SW 1271 (cell line): ENCODE data around the gene TEKT5.
"Not testable (repeated sequence)": the region's sequence is repeated elsewhere in the genome, so short reads cannot be mapped to it uniquely, and the experiment has no call there.

ENCODE experiments used
- DNase-seq, 2 experiments: peaks; one replicate each; lab custom pipeline; 2025; lab: John Stamatoyannopoulos, UW

TEKT5 gene

DNA sequence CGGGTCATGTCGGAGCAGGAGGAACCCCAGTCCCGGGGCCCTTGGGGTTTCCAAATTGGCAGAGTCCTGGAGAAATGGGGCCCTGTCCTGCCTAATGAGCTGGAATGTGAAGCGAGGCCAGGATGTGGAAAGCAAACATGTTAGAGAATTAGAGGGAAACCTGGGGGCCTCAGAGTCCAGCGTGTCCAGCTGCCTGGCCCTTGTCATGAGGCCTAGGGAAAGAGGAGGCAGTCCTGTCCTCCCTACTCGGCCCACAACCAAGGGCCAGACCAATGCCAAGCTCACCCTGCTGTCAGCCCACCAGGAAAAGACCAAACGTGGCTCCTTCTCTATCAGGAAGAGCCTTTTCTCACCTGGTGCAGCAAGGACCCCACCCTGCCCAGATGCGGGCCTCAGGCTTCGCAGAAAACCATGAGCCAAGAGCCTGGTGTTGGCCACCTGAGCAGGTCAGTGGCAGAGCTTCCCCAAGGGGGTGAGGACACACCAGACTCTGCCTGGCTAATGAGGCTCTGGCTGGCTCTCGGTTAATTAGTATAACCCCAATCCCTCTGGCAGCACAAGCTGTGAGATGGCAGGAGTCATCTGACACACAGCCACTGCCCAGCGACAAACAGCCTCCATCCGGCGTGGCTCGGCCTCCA lies 10.1 kb downstream of the TEKT5 start:
- DNase-seq = no peak

DNA sequence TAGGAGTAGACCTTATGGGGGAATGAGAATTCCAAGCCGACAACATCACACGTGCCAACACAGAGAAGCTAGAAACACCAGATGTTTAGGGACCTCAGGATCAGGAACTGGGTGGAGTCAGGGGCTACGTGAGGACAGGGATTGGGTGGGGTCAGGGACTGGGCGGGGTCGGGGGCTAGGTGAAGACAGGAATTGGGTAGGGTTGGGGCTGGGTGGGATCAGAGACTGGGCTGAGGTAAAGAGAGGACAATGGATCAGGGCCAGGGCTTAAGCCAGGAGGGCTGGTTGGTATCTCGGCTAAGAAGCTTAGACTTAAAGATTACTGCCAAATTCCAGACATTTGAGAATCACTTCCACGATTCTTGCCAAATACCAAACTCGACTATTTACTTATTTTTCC lies 11.6 kb downstream of the TEKT5 start:
- no peak for DNase-seq

DNA sequence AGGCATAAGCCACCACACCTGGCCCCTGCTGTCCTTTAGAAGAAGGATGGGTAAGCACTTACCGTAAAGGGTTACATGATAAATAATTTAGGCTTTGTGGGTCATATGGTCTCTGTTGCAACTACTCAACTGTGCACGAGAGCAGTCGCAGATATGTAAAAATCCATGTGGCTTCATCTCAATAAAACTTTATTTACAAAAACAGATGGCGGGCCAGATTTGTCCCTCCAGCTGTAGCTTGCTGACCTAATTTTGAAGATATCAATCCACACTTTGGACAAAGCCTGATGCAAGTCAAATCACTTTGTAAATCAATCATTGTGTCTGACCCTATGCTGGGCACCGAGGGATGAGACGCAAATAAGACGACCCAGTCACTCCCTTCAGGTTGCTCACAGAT lies 12.1 kb downstream of the TEKT5 start:
- no peak for DNase-seq

DNA sequence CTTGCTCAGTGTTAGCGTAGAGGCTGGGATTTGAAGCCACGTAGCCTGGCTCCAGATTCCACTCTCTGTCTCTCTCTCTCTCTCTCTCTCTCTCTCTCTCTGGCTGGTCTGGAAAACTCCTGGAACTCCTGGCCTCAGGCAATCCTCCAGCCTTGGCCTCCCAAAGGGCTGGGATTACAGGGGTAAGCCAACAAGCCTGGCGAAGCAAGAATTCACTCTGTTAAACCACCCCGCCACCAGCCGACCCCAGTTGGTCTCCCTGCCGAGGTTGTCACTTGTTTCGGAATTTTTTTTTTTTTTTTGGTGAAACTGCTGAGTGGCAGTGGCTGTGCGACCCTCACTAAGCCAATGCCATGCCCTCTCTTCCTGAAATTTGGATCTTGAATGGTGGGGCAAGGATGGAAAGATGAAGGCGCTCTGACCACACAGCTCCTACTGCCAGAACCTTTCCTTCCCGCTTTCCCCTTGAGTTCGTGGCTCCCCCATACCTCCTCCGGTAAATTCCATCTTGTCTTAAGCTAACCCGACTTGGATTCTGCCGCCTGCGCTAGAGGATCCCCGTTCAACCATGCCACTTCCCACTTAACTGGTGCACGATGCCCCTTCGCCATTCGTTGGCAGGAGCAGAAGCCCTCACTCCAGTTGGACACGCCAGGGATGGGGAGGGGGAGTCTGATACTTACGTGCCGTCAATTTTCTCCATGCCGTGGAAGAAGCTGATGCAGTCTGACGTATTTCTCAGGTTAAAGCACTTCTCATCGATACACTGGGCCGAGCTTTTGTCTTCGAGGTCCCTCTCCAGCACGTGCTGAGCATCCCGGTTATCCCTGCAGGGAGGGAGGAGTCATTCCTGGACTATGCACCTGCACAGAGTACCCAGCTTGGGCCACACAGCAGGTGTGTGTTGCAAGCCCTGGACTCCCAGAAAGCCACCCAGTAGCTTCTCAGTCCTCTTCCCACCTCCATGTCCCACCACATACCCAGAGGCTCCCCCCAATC lies 13.1 kb downstream of the TEKT5 start:
- no peak for DNase-seq

DNA sequence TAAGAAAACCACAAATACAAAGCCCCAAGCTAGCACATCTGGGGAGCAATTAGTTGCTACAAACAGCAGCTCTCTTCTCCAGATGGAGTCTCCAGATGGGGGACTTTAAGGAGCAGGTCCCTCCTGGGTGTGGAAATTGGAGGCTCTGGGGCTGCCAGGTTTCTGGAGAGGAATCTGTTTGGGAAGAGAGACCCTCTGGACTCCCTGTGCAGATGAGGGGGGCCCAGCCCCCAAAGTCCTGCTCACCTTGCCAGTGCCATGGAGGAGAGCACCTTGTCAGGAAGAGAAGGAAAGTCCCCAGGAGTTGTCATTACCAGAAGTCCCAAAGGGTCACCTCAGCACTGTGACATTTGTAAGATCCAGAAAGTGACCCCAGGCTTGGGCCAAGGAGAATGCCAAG lies 14.8 kb downstream of the TEKT5 start:
- DNase-seq = no peak

DNA sequence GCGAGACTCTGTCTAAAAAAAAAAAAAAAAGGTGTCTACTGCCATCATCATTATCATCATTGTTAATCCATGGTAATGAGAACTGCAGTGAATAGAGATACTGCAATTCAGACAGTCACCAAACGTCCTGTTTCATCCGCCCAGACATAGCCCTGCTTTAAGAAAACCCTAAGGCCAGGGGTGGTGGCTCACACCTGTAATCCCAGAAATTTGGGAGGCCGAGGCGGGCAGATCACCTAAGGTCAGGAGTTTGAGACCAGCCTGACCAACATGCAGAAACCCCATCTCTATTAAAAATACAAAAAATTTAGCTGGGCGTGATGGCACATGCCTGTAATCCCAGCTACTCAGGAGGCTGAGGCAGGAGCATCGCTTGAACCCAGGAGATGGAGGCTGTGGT lies 15.3 kb downstream of the TEKT5 start:
- not testable (repeated sequence) for DNase-seq

DNA sequence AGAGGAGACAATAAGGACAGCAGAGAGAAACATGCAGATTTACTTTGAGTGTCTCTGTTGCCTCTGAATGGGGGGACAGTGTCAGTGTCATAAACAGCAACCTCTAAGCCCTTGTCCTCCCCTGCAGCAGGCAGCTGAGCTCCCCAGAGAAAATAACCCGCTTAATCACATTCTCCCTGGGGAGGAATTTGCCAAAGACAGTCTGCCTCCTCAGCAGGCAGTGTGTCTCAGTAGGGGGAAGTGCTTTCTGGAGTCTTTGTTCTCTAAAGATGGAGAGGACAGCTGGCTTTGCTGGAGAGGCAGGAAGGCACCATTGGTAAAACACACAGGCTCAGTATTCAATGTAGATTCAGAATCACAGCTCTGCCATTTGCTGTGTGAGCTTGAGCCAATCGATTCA lies 16.1 kb downstream of the TEKT5 start:
- DNase-seq = no peak

DNA sequence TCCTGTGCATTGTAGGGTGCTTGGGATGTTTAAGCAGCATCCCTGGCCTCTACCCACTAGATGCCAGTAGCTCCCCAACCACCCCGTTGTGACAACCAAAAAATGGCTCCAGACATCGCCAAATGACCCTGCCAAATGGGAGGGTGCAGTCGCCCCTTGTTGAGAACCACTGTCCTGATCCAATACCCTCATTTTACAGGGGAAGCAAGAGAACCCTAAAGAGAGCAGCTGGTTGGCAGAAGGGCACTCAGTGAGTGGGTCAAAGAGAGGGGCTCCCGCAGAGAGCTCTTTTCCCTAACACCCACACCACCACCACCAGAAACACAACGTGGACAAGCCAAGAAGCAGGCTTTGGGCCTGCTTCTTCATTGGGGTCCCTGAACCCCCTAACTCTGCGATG lies 18.4 kb downstream of the TEKT5 start:
- DNase-seq = no peak

DNA sequence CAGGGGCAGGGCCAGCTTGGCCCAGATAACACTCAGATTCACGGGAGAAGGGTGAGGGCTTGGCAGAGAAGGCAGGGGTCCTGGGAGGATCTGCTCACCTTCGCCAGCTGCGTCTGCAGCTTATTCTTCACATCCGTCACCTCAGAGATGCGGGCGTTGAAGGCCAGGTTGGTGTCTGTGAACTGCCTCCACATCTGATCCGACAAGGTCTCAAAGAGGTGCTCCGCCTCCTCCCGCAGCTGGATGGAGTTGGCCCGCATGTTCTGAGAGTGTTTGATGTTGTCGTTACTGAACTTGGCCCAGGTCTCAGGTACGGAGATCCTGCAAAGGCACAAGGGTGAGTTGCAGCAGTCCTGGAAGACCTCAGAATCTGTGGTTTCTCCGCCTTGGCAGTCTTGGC lies 18.9 kb downstream of the TEKT5 start:
- no peak for DNase-seq

DNA sequence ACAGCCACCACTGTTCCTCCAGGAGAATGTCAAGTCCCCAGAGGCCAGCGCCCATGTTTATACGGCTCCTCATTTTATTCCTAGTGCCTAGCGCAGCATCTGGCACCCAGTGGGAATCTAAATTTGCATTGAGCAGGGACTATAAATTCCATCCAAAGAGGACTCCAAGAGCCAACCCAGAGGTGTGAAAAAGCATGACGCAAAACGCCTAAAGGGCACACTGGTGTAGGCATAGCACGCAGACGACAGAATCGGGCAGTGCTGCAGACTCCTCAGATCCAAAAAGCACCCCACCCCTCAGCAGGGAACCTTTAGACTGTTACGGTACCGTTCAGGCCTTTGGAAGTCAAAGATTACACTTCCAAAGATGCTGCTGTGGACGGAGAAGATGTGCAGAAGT lies 19.5 kb downstream of the TEKT5 start:
- DNase-seq = no peak

DNA sequence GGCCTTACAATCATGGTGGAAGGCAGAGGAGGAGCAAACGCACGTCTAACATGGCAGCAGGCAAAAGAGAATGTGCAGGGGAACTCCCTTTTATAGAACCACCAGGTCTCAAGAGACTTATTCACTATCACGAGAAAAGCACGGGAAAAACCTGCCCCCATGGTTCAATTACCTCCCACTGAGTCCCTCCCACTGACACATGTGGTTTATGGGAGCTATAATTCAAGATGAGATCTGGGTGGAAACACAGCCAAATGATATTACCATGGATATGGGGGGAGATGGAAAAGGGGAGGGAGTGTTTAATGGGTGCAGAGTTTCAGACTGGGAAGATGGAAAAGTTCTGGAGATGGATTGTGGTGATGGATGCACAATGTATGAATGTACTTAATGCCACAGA lies 23.0 kb downstream of the TEKT5 start:
- no peak for DNase-seq

DNA sequence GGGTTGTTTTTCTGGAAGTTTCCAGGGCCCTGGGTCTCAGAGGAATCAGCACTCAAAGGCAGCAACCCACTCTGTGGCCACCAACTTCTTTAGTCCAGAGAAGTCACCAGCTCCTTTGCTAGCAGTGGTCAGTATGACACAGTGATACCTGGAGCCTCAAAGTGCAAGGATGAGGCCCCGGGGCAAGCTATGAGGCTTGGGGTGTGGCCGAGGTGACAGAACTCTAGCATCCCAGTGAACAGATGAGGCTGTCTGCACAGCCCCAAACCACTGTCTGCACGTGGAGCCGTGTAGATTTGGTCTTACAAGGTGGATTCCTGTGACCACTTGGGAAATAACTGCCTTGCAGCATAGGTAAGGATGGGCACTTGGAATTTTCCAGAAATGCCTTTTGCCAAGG lies 24.9 kb downstream of the TEKT5 start:
- no peak for DNase-seq

DNA sequence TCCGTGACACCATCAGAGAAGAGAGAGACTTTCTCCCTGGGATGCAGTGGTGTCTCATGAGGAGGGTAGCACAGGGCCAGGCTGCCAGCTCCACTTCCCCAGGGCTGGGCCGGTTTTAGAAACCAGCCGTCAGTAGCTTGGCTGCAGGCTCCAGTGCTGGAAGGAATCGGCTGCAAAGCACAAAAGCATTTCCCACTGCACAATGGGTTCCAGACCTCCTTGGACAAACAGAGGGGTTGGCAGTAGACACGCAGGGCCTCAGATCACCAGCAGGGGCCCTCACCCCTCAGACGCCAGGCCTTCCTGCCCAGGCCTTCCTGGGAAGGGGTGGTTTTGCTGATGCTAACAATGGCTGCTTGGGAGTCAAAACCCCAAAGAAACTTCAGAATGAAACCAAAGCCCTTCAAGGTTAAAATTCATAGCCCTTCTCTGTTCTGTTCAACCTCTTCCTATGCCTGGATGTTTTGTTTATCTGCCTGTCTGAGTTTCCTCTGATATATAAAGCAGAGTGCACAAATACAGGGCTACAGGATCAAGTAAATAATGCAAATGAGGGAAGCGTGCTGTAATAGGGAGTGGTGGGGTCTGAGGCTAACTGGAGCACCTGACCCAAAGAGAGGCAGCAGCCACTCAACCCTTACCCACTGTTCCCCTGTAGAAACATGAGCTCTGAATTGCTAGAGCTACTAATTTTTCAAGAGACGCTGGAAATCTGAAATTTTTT lies 26.2 kb downstream of the TEKT5 start:
- DNase-seq = peak in 1 of 2 experiments; percentile 1

DNA sequence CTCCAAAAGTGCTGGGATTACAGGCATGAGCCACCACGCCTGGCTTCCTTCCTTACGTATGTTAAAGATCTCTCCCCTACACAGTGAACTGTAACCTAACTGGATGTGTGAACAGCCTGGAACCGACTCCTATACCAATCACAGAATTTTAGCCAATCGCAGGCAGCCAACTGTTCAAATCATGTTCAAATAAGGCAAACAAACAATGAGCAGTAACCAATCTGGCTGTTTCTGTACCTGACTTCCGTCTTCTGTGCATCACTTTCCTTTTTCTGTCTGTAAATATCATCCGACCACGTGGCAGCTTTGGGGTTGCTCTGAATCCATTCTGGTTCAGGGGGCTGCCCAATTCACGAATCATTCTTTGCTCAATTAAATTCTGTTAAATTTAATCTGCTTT lies 27.5 kb downstream of the TEKT5 start:
- DNase-seq = no peak

DNA sequence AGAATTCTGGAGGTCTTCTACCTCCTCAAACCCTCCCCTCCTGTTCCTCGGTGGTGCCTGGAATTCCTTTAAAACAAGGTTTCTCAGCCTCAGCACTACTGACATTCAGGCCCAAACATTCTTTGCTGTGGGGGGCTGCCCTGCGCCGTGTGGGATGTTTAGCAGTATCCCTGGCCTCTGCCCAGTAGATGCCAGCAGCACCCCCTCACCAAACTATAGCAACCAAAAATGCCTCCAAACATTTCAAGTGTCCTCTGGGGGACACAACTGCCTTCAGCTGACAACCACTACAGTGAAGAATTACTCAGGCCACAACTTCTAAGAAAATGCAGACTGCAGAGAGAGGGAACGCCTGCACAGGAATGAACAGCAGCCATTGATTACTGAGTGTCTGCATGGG lies 28.4 kb downstream of the TEKT5 start:
- DNase-seq = no peak

DNA sequence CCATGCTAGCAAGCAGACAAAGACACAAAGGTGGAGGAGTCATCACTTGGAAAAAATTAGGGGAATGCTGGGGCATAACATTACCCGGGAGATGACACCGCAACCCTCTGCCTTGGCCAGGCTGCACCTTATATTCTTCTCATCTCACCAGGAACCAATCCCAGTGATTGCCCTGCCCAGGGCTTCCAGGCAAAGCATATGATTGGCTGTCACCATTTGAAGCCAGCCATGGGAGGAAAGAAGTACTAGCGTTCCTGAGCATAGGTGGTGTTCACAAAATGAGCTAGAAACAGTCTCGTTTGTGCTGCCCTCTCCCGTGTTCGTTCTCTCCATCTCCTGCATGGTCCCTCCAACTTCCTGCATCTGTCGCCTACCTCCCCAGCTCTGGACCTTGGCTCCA lies 29.6 kb downstream of the TEKT5 start:
- DNase-seq = no peak

DNA sequence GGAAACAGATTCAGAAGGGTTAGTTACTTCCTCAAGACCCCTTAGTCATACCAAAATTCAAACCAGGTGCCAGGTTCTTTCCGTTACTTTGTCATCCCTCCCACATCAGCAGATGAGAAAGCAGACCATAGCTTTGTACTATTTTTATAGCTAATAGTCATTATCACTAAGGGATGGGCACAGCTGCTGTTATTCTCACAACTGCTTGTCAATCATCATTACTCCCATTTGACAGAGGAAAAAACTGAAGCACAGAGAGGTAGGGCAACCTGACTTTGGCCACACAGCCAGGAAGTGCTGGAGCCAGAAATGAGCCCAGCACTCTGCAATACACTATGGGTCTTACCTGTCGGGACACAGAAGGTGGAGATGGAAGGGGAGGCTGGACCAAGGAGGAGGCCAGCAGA lies 30.0 kb downstream of the TEKT5 start:
- DNase-seq = no peak

DNA sequence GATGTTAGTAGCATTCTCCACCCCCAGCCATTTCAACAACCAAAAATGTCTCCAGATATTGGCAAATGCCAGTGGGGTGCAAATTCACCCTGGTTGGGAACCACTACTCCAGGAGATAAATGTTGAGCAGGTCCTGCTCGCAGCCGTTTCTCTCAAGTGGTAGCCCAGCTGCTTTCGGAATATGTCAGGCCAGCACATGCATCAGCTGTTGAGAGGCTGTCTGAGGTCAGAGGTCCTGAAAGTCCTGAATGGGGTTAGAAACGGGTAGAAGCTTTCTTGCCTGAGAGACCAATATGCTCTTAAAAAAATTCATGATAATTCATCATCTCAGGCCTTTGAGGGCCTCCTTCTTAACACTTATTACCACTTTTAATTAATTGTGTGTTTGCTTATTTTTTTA lies 31.0 kb downstream of the TEKT5 start:
- DNase-seq = no peak

DNA sequence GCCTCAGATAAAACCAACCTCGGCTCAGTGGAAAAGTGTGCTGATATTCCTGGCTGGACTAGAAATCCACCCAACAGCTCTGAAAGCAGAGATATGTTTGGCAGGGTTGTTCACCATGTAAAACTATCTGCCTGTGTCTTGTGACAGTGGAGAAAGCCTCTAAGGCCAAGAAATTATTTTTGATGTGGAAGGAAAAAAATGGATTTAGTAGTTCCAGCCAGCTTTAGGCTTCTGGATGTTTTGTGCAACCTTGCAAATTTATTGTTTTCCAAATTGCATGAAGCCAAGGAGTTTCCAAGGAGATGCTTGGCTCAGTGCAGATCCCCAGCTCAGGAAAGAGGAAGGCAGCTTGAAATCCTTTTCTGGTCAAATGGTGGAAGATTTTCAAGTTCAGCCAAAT lies 31.6 kb downstream of the TEKT5 start:
- DNase-seq = no peak

DNA sequence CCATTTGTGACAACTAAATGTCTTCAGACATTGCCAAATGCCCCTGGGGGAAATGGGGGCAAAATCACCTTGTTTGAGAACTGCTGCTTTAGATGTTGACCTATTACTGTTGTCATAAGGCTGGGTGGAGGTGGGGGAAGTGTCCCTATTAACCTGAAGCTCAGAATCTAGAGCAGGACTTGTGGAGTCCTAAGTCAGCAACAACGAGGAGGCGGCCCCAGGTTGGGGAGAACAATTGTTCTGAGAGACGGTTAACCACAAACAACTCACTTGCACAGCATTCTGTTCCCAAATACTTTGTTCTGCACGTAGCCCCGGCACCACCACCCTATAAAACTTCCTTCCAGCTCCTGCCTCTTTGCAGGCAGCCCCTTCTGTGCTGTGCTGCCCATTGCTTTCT lies 32.5 kb downstream of the TEKT5 start:
- no peak for DNase-seq

DNA sequence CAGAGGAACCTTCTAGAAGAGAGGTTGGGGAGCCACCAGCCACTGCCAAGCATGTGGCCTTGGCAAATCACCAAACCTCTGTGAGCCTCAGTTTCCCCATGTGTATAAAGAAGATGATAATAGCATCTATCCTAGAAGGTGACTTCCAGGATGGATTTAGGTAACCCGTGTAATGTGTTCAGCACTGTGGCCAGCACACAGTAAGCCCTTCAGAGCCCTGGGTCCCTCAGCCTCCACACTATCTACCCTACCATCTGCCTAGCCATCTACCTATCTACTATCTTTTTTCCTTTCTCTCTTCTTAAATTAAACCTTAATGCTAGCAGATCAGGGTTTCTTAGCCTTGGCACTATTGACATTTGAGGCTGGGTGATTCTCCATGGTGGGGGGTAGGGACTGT lies 33.0 kb downstream of the TEKT5 start:
- DNase-seq = no peak

DNA sequence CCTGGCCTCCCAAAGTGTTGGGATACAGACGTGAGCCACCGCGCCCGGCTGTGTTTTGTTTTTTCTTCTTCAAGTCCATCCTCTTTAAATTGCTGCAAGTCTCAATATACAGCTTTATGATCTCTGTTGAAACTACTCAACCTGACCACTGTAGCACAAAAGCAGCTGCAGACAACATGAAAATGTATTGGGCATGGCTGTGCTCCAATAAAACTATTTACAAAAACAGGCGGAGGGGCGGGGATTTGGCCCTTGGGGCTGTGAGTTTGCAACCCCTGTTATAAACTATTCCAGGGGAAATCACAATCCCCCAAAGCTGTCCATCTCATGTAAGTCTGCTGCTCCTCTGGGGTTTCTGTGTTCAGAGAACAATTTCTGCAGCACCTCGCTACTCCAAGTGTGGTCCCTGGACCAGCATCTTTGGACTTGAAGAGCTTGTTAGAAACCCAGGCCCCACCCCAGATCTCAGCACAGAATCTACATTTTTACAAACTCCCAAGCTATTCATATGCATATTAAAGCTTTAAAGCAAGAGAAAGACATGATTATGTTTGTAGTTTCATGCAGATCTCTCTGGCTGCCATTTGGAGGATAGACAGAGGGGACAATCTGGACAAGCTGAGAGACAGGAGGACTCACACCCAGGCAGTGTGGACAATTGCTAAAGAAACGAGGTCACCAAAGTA lies 33.6 kb downstream of the TEKT5 start:
- no peak for DNase-seq
